ENCODE measurements around the gene THUMPD2.

The THUMPD2 gene

DNA sequence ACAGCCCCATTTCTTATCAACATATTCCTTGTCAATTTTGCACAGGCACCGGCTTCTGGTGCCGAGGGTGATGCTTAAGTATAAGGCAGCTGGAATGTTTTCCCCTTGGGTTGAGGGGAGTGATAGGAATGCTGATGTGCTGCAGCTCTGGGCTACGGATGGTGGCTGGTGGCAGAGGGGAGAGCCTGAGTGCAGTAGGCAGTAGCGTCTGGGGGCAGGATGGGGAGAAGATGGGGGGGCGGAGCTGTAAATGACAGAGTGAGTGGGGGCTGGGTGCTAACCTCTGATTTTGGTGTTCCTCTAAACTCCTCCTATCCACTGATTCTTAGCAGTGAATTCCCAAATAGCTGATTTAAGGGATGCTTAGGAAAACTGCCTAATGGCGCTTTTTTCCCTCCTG lies 92.6 kb downstream of the THUMPD2 start:
- no peak for DNase-seq (ENCODE audit: low spot score)
- CTCF ChIA-PET: no interaction called here
- POLR2A ChIA-PET (ENCODE audit: low non-redundant PET): no interaction called here
- H3K27ac ChIP-seq: no peak overlapping the region
- TF ChIP-seq, protein P1, sequence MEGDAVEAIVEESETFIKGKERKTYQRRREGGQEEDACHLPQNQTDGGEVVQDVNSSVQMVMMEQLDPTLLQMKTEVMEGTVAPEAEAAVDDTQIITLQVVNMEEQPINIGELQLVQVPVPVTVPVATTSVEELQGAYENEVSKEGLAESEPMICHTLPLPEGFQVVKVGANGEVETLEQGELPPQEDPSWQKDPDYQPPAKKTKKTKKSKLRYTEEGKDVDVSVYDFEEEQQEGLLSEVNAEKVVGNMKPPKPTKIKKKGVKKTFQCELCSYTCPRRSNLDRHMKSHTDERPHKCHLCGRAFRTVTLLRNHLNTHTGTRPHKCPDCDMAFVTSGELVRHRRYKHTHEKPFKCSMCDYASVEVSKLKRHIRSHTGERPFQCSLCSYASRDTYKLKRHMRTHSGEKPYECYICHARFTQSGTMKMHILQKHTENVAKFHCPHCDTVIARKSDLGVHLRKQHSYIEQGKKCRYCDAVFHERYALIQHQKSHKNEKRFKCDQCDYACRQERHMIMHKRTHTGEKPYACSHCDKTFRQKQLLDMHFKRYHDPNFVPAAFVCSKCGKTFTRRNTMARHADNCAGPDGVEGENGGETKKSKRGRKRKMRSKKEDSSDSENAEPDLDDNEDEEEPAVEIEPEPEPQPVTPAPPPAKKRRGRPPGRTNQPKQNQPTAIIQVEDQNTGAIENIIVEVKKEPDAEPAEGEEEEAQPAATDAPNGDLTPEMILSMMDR (conservative IDR thresholded peaks at IDR 0.05; ENCODE audit: low read depth): no peak
